AG20443 (cell line): ENCODE measurements around the gene LRRC46.

ENCODE experiments used
- DNase-seq: peaks from one replicate; pipeline ENCODE4 v3.0.0; 2012; ENCODE audit warnings: low spot score, mixed read lengths

The LRRC46 gene

GRCh38 chr17:47810200-47810821, 21.2 kb upstream of the LRRC46 start:
- peak; percentile 90 for DNase-seq

DNA sequence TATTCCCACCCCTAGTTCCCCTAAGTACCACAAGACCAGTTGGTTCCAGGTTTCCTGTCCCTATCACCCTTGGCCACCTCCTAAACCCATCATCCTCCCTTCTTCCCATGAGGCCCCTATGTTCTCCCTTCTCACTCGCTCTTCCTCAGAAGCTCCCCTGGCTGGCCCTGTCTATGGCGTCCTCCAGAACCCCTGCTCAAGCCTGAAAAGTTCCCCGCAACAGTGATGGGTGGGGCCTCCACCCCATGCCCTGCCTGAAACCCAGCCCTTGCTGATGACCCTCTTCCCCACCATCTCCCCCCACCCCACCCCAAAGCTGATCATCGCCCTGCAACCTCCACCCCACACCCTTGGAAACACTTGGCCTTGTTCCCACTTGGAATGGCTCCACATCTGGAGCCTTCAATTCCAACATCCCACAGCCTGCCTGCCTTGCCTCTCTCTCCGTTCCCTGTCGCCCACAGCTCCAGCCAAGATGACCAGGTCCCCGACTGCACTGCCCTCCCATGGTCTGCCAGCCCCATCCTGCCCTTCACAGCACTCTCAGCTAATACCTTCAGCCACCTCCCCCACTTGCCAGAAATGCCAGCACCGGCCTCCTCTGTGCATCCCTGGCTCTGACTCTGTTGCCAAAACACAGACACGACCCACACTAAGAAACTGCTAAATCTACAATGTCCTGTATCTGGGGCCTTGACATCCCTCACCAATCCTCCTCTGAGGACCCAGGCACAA, 20.4 kb upstream of the LRRC46 start:
- no peak for DNase-seq

- DNase-seq: no peak
Measured at GRCh38 chr17:47811709-47812108, 19.8 kb upstream of the LRRC46 start.

DNA sequence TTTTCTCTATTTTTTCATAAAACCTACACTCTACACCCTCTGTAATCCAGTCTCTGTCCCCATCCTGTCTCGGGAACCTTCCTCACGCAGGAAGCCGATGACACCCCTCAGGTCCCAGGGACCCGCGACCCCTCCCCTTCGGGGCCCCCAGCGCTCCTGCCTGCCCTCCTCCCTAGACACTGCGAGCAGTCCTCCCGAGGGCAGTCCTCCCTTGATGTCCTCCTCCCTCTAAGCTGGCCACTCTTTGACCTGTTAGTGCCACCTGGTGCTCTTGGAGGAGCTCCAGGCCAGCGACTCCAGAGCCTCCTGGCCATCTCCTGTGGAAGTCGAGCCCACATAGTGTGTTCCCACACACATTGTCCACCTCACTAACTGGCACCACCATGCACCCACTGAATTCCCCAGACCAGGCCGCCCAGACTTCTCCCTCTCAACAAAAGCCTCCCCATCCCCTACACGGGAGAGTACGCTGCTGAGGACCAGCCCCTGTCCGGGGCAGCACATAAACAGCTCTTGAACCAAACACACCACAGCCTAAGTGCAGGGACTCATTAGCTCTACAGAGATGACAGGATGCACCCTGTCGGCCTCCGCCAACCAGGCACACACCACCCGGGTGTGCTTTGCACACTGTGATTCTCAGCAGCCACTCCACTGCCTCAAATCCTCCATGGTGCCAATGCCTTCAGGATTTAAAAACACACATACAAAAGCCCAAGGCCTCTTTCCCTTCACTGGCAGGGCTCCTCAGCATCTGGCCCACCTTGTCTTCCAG, 19.1 kb upstream of the LRRC46 start:
- no peak for DNase-seq

DNA sequence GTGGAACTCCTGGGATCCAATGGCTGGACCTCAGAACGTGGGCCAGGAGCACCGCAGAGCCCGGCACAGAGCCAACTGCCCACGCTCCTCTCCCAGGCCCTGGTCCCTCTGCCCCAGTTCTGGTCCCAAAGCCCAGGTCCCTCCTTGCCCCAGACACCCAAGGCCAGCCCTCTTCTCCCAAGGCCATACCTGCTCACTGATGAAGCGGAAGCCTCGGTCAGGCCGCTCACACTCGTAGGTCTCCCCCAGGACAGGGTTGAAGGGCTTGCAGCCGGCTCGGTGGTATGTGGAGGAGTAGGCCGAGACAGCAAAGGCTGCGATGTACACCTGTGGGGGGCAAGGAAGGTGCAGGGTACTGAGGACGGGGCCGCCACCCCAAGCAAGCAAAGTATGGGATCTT, 18.4 kb upstream of the LRRC46 start:
- DNase-seq: no peak

DNA sequence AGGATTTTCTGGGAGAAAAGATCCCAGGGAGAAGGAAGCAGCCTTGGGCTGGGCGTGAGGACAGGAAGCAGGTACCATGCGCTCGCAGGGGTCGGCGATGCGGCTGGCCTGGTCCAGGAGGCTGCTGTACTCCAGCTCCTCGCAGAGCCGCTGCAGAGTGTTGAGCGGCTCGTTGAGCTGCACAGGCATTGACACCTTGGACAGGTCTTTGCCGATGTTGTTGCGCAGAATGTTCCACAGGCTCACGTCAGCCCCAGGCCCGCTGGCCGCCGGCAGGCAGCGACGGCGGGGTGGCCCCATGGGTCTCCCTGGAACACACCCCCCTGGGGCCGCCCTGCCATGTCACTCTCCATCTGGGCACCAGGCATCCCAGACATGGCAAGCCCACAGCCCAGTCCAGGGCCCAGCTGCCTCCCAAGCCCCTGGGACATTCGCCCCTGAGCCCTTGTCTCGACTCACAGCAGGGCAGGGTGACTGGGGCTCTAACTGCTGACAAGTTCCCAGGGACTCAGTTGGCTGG, 17.9 kb upstream of the LRRC46 start:
- DNase-seq: no peak

GRCh38 chr17:47815106-47815918, 16.2 kb upstream of the LRRC46 start:
- no peak for DNase-seq

- no peak for DNase-seq
Measured at GRCh38 chr17:47816111-47816735, 15.2 kb upstream of the LRRC46 start.

- no peak for DNase-seq
Measured at GRCh38 chr17:47816947-47817346, 14.5 kb upstream of the LRRC46 start.

DNA sequence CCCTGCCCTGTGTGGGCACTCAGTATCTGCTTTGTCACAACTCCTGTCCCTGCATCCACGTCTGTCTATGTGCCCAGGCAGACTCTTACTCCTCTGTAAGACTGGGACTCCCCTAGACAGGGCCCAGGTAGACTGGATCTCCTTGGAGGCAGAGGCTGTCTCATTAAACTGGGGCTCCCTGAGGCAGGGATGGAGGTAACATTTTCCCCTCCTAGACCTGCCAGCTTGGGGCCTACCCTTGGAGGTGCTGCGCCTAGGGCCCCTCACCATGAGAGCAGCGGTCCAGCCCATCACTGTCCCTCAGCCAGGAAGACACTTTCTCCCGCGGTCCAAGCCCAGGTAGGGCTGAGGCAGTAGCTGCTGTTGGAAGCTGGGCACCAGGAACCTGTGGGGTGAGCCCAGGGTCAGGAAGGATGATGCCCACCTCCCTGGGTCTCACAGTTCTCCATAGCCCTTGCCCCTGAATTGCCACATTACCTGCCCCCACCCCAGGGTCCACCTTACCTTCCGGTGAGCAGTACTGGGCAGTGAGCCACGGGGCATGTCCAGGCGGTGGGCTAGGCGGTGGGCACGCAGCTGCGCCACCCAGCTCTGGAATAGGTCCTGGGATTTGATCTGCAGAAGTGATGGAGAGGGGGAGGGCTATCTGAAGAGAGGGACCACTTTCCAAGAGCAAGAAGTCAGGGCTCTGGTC, 13.3 kb upstream of the LRRC46 start:
- DNase-seq: no peak

- DNase-seq: no peak
Measured at GRCh38 chr17:47819475-47819874, 12.0 kb upstream of the LRRC46 start.

DNA sequence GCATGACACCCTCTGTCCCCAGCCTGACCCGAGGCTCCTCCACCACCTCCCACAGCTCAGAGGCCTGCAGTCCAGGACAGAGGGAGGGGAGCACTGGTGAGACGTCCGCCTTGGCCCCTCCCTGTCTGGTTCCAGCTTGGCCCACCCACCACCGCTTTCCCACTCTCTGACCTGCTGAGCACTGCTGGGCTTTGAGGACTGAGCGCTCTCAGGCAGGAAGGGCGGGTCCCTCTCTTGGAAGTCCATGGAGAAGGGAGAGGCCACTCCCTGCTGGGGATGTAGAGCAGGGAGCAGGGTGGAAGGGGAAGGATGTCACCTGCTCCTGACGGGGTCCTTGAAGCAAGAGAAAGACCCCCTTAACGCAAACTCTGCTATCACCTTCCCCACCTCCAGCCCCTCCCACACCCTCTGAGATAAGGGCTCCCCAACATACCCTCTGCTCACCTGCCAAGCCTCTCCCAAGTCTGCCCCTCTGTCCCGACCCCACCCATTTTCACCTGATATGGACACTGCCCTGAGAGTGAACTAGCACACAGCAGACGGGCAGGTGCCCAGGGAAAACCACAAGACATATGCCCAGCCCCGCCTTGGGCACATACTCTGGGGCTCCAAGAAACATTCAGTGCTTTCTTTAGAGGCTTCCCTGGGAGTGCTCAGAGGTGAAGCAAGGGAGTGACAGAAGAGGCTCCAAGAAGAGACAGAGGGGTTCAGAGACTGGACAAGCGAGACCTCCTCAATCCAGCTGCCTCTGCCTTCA, 11.3 kb upstream of the LRRC46 start:
- DNase-seq: no peak

GRCh38 chr17:47821031-47821423, 10.4 kb upstream of the LRRC46 start:
- no peak for DNase-seq

DNA sequence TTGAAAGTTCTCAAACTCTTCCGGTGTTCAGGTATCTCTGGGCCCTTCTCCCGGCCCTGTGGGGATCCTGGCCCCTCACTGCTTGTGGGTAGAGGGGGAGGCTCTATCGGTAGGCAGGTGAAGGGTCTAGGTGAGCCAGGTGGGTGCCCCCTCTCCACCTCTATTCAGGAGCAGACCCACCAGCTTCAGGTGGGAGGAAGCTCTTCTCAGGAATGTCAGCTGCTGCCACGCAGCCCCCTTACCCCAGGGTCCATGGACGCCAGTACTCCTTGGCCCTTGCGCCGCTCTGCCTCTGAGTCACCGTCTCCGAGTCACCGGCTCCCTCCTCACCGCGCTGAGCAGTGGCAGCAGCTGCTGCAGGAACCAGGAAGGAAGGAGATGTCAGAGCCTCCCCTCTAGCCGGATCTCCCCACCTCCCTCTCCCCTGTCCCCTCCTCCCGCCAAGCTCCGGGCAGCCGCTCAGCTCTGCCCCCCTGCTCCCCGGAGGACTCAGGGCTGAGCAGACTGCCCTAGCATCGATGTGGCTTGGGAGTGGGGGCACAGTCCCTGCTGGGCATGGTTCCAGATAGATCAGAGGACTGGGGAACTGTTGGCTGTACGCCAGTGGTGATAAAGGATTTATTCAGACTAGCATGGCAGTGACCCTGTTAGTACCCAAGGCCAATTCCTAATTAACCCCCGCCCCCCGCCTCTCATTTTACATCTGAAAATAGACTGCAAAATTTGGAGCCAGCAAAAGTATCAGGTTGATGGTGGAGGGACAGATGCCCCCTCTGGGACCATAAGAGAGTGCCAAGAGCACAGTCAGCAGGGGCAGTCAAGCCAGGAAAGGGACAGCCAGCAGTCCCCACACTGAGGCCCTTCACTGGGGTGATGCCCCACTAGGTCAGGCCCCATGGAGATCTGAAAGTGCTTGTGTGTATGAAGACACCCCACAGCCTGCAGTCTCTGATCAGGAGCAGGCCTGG, 9.8 kb upstream of the LRRC46 start, which contains the start of gene OSBPL7:
Gene OSBPL7, minus strand, starts transcription at position 371 of the 968 bp plus-strand sequence. CDS start 1,516 bp downstream, outside the sequence.
- peak; percentile 89 for DNase-seq

- no peak for DNase-seq
Measured at GRCh38 chr17:47822785-47823184, 8.7 kb upstream of the LRRC46 start.

- no peak for DNase-seq
Measured at GRCh38 chr17:47823519-47823918, 8.0 kb upstream of the LRRC46 start.

DNA sequence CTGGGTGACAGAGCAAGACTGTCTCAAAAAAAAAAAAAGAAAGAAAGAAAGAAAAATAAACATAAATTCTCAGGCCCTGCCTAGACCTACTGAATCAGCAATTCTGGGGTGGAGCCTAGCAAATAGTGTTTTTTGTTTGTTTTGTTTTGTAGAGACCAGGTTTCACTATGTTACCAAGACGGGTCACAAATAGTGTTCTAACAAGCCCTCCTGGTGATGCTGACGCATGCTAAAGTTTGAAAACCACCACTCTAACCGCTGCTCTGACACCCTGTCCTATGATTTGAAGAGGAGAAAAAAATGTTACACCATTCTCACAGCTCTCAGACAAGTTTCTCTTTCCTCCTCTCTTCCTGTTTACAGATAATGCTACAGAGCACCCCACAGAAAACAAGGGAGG, 1.6 kb upstream of the LRRC46 start:
- no peak for DNase-seq

GRCh38 chr17:47830396-47831002, 971 bp upstream of the LRRC46 start:
- no peak for DNase-seq
